G401 (cell line): ENCODE measurements around the gene SLC5A3. TPM values are rescaled to one million over a fixed set of nuclear protein-coding genes. Genes with fewer than 3 reads are reported as not detected.

Source experiments
- DNase-seq: peaks from one replicate; pipeline ENCODE4 v3.0.0-alpha.2; 2015; ENCODE audit warnings: low spot score
- in situ Hi-C: cut with HindIII; loops from 2 replicates; pipeline ENCODE4 v1.10.0; 2016; ENCODE audit warnings: low sequenced_read_pairs, mixed read lengths
- total RNA-seq: library from RNA; depleted of rRNA; stranded (reverse); fragments of >200 nt; shearing (Covaris generic); gene quantifications from 2 replicates; pipeline ENCODE4 v1.2.3, GENCODE V29; 2014

The SLC5A3 gene
- total RNA-seq, 1 experiment from 2014 or later, result 48.4 TPM

GRCh38 chr21:34061983-34062382 is 11.4 kb upstream of the SLC5A3 start:
- no peak for DNase-seq
- in situ Hi-C loops, result loop anchor here (5.0 kb wide), 1 partner anchor 80 kb away; no protein-coding TSS in a partner anchor

- in situ Hi-C loops, result no loop called here
- DNase-seq, result no peak
Measured at GRCh38 chr21:34065027-34065426, 8.4 kb upstream of the SLC5A3 start.

GRCh38 chr21:34071683-34072082 is 1.7 kb upstream of the SLC5A3 start:
- in situ Hi-C loops, result no loop called here
- no peak for DNase-seq

- DNase-seq, result no peak
- in situ Hi-C loops, result no loop called here
Measured at GRCh38 chr21:34072145-34073031, 990 bp upstream of the SLC5A3 start.

GRCh38 chr21:34073749-34074282 is 438 bp downstream of the SLC5A3 start:
- in situ Hi-C loops, result no loop called here
- peak; percentile 31 for DNase-seq

- in situ Hi-C loops, result no loop called here
- DNase-seq, result no peak
Measured at GRCh38 chr21:34074283-34075090, 1.1 kb downstream of the SLC5A3 start.

GRCh38 chr21:34075091-34075425 is 1.7 kb downstream of the SLC5A3 start:
- in situ Hi-C loops, result no loop called here

GRCh38 chr21:34075760-34076660 is 2.6 kb downstream of the SLC5A3 start:
- in situ Hi-C loops, result no loop called here
- no peak for DNase-seq

More at GRCh38 chr21:34075091-34075425, 1.7 kb downstream of the SLC5A3 start:
- no peak for DNase-seq

GRCh38 chr21:34076835-34077234 is 3.5 kb downstream of the SLC5A3 start:
- in situ Hi-C loops, result no loop called here
- no peak for DNase-seq

GRCh38 chr21:34077888-34078287 is 4.5 kb downstream of the SLC5A3 start:
- in situ Hi-C loops, result no loop called here
- no peak for DNase-seq

- in situ Hi-C loops, result no loop called here
- DNase-seq, result no peak
Measured at GRCh38 chr21:34078915-34079314, 5.5 kb downstream of the SLC5A3 start.

GRCh38 chr21:34080710-34081109 is 7.3 kb downstream of the SLC5A3 start:
- DNase-seq, result no peak
- in situ Hi-C loops, result no loop called here

GRCh38 chr21:34082769-34083168 is 9.4 kb downstream of the SLC5A3 start:
- in situ Hi-C loops, result no loop called here
- DNase-seq, result no peak

- in situ Hi-C loops, result no loop called here
- DNase-seq, result no peak
Measured at GRCh38 chr21:34083357-34083756, 10.0 kb downstream of the SLC5A3 start.

GRCh38 chr21:34085129-34085528 is 11.8 kb downstream of the SLC5A3 start:
- no peak for DNase-seq
- in situ Hi-C loops, result no loop called here

- in situ Hi-C loops, result no loop called here
- no peak for DNase-seq
Measured at GRCh38 chr21:34086887-34087306, 13.5 kb downstream of the SLC5A3 start.

- DNase-seq, result no peak
- in situ Hi-C loops, result no loop called here
Measured at GRCh38 chr21:34088752-34089151, 15.4 kb downstream of the SLC5A3 start.

GRCh38 chr21:34091032-34091431 is 17.7 kb downstream of the SLC5A3 start:
- in situ Hi-C loops, result no loop called here
- no peak for DNase-seq

- DNase-seq, result no peak
- in situ Hi-C loops, result no loop called here
Measured at GRCh38 chr21:34091607-34092006, 18.2 kb downstream of the SLC5A3 start.
